Measurements from ENCODE around the gene PRMT1. TPM values are rescaled to one million over a fixed set of nuclear protein-coding genes. Genes with fewer than 3 reads are reported as not detected.

PRMT1 gene
- total RNA-seq: 100 to 1,000 TPM; 124 to 130 TPM
- 100 to 1,000 TPM; 122 to 254 TPM for polyA plus RNA-seq
- long read RNA-seq, donor 1, transcript PRMT1-202 (11 exons, 1,327 nt): minor isoform, 6 of 104 reads
- long read RNA-seq, donor 1, transcript PRMT1-201 (10 exons, 1,393 nt): major isoform, 76 of 104 reads
- long read RNA-seq, donor 1, partial matches to known transcripts: 13 of 104 reads
- long read RNA-seq, donor 1, other reads (novel, unspliced or antisense): 0 of 104 reads
- long read RNA-seq, donor 2, transcript PRMT1-209 (2 exons, 968 nt): minor isoform, 5 of 35 reads
- long read RNA-seq, donor 2, transcript PRMT1-201 (10 exons, 1,393 nt): major isoform, 24 of 35 reads
- long read RNA-seq, donor 2, partial matches to known transcripts: 6 of 35 reads
- long read RNA-seq, donor 2, other reads (novel, unspliced or antisense): 0 of 35 reads
- long read RNA-seq, donor 3, transcript PRMT1-209 (2 exons, 968 nt): minor isoform, 6 of 75 reads
- long read RNA-seq, donor 3, transcript PRMT1-201 (10 exons, 1,393 nt): major isoform, 54 of 75 reads
- long read RNA-seq, donor 3, partial matches to known transcripts: 10 of 75 reads
- long read RNA-seq, donor 3, other reads (novel, unspliced or antisense): 0 of 75 reads
- long read RNA-seq, donor 4, transcript PRMT1-201 (10 exons, 1,393 nt): major isoform, 36 of 63 reads
- long read RNA-seq, donor 4, partial matches to known transcripts: 15 of 63 reads
- long read RNA-seq, donor 4, other reads (novel, unspliced or antisense): 0 of 63 reads
- long read RNA-seq, donor 5, transcript PRMT1-209 (2 exons, 968 nt): minor isoform, 9 of 210 reads
- long read RNA-seq, donor 5, transcript PRMT1-201 (10 exons, 1,393 nt): major isoform, 128 of 210 reads
- long read RNA-seq, donor 5, partial matches to known transcripts: 69 of 210 reads
- long read RNA-seq, donor 5, other reads (novel, unspliced or antisense): 0 of 210 reads

DNA sequence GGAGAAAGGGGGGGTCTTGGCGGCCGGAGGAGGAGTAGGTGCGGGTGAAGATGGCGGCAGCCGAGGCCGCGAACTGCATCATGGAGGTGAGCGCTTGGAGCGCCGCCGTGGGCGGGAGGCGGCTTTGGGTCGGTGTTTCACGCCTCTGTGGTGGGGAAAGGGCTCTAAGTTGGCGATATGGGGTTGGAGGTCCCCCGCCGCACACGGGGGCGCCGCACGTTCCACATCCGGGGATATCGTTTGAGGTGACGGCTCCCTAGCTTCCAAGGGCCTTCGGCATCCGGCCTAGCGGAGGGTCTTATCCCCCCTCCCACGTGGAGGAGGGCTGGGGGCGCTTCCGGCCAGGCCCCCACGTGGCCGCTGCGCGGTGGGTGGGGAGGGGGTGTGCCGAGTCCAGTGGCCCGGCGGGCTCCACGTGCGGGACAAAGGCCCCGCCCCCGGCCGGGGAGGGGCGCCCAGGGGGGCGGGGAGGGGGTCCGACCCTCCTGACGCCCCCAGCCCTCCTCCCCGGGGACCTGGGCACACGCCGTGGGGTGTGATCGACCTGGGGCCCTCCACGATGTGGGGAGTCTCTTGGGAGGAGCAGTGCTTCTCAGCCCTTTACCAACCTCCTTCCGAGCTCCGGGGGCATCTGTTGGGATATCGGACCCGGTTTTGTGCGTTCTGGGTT lies at the start of gene PRMT1:
TSS of gene PRMT1 (plus strand) at position 41 of the 670 bp plus-strand sequence. CDS start at position 51, 10 bp downstream.
- 0 to 1% methylated on average over 46 to 57 of the region's 57 CpGs for WGBS, 2 donors
- no peak for TF ChIP-seq CTCF (IDR thresholded peaks at IDR 0.05; ENCODE audit: control extremely low read depth, extremely low read depth)
- peak in 2 of 3 donors; percentile 72 to 79 for DNase-seq
- H3K27ac ChIP-seq (ENCODE audit: low read depth in 1 of 2, low read length in 1 of 2): peak within 1 kb of the TSS; percentile 90 to 93
- peaks cover 0 to 16% (median 10%) of the 10 kb centered on the region in 4 donors for H3K36me3 ChIP-seq (ENCODE audit: control insufficient read depth in 4 of 4, insufficient read depth in 4 of 4, low read length in 4 of 4)
- H3K27me3 ChIP-seq (ENCODE audit: control insufficient read depth in 3 of 3, insufficient read depth in 3 of 3, low read length in 2 of 3): no peaks in the 10 kb centered on the region
- peaks cover 9 to 31% (median 16%) of the 10 kb centered on the region in 5 donors for H3K4me1 ChIP-seq (ENCODE audit: control insufficient read depth in 5 of 5, insufficient read depth in 5 of 5, low read length in 5 of 5)
- peak within 1 kb of the TSS; percentile 44 to 88 for H3K9ac ChIP-seq (ENCODE audit: insufficient read depth in 1 of 2, low read length in 2 of 2)
- ATAC-seq (ENCODE audit: insufficient read depth, low FRiP score): no peak
- peak within 1 kb of the TSS; percentile 83 for H3K4me3 ChIP-seq
- no peaks in the 10 kb centered on the region for H3K9me3 ChIP-seq (ENCODE audit: control insufficient read depth in 4 of 4, insufficient read depth in 3 of 4, low read length in 3 of 4)

GRCh38 chr19:49629659-49630058 lies 47.4 kb upstream of the PRMT1 start:
- TF ChIP-seq CTCF (IDR thresholded peaks at IDR 0.05; ENCODE audit: control extremely low read depth, extremely low read depth): no peak
- Histone ChIP-seq H3K36me3 (ENCODE audit: control insufficient read depth in 4 of 4, insufficient read depth in 4 of 4, low read length in 4 of 4) (peaks cover 0 to 18% (median 11%) of the 10 kb centered on the region in 4 donors), H3K9ac (ENCODE audit: insufficient read depth in 1 of 2, low read length in 2 of 2) (no peak overlapping the region), H3K9me3 (ENCODE audit: control insufficient read depth in 4 of 4, insufficient read depth in 3 of 4, low read length in 3 of 4) (no peaks in the 10 kb centered on the region), H3K4me1 (ENCODE audit: control insufficient read depth in 5 of 5, insufficient read depth in 5 of 5, low read length in 5 of 5) (peaks cover 0 to 14% (median 5%) of the 10 kb centered on the region in 5 donors), H3K27me3 (ENCODE audit: control insufficient read depth in 3 of 3, insufficient read depth in 3 of 3, low read length in 2 of 3) (no peaks in the 10 kb centered on the region), H3K27ac (ENCODE audit: low read depth in 1 of 2, low read length in 1 of 2) (no peak overlapping the region), H3K4me3 (no peak overlapping the region)
- DNase-seq (no peak), ATAC-seq (ENCODE audit: insufficient read depth, low FRiP score) (no peak)
- WGBS, 2 donors: 90 to 96% methylated on average over 9 of the region's 9 CpGs

GRCh38 chr19:49631014-49631588 lies 46.0 kb upstream of the PRMT1 start:
- peak overlapping the region in 1 of 2 donors; percentile 77 for H3K27ac ChIP-seq (ENCODE audit: low read depth in 1 of 2, low read length in 1 of 2)
- ATAC-seq (ENCODE audit: insufficient read depth, low FRiP score) (peak; percentile 7), DNase-seq (peak in 2 of 3 donors; percentile 37 to 57)
- peaks cover 0 to 11% (median 7%) of the 10 kb centered on the region in 5 donors for H3K4me1 ChIP-seq (ENCODE audit: control insufficient read depth in 5 of 5, insufficient read depth in 5 of 5, low read length in 5 of 5)
- no peaks in the 10 kb centered on the region for H3K27me3 ChIP-seq (ENCODE audit: control insufficient read depth in 3 of 3, insufficient read depth in 3 of 3, low read length in 2 of 3)
- H3K36me3 ChIP-seq (ENCODE audit: control insufficient read depth in 4 of 4, insufficient read depth in 4 of 4, low read length in 4 of 4): peaks cover 0 to 9% (median 3%) of the 10 kb centered on the region in 4 donors
- TF ChIP-seq CTCF (IDR thresholded peaks at IDR 0.05; ENCODE audit: control extremely low read depth, extremely low read depth): no peak
- no peaks in the 10 kb centered on the region for H3K9me3 ChIP-seq (ENCODE audit: control insufficient read depth in 4 of 4, insufficient read depth in 3 of 4, low read length in 3 of 4)
- WGBS, 2 donors: 39 to 56% methylated on average over 9 of the region's 9 CpGs
- H3K9ac ChIP-seq (ENCODE audit: insufficient read depth in 1 of 2, low read length in 2 of 2): no peak overlapping the region
- H3K4me3 ChIP-seq: no peak overlapping the region
